HG02678 (cell line): Measurements from ENCODE around the gene SMIM23.

Source experiments
- ATAC-seq: cut with Tn5 transposase; IDR thresholded peaks from one replicate; pipeline ENCODE4 v1.9.1; 2021; ENCODE audit warnings: mild to moderate bottlenecking, moderate library complexity; ENCODE audit not compliant: unreplicated experiment

SMIM23 gene

DNA sequence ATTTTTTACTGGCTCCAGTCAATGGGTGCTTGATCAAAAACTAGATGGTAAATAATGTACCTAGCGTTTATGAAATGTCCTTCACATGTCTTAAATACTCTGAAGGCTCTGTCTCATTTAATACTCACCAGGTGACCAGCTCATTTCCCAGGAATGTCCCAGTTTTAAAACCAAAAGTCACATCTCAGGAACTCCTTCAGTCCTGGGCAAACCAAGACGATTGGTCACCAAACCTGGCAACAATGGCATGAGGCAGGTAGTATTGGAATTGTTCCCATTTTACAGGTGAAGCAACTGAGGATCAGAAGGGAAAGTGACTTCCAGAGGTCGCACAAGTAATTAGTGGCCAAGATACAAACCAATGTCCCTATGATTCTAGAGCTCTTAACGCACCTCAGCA, 27.7 kb downstream of the SMIM23 start:
- no peak for ATAC-seq

DNA sequence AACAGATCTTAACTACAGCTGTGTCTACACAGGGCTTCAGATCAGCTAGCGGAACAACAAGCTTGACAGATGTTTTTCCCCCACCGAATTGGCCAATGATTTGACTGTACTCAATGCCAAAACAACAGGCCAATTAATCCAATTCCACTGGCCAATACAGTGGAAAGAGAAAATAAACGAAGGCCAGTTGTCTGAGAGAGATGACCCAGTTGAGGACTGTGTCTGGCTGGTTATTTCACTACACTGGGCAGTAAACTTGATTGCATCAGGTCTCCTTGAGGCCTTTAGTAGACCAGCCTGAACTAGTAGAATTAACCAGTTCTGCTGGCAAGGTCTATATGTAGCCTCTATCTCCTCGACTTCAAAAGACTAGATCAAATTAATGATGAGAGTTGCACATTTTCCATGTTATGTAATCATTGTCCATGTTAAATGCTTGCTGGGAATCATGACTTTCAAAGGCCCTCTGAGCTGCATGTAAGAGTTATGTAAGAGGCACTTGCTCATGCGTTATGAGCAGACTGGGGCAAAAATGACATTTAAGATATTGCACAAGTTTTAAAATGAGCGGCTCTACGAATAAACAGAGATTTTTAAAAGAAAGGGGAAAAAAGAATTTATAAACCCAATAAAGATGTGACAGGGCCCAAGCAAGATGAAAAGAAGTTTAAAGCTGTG, 28.3 kb downstream of the SMIM23 start:
- ATAC-seq, result no peak

DNA sequence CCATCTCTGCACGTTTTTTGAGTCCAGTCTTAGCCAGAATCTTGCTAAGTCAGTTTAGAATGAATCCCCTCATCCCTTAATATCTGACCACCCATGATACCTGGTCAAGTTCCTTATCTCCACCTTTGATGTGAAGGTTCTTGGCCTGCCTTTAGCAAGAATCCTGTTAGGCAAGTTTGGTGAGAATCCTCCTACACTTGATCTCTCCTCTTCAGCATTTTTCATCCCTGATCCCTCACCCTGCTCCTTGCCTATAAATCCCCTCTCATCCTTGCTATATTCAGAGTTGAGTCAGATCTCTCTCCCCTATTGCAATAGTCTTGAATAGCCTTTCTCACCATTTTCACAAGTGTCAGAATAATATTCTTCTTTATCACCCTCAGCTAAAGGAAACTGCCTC, 31.0 kb downstream of the SMIM23 start:
- no peak for ATAC-seq

DNA sequence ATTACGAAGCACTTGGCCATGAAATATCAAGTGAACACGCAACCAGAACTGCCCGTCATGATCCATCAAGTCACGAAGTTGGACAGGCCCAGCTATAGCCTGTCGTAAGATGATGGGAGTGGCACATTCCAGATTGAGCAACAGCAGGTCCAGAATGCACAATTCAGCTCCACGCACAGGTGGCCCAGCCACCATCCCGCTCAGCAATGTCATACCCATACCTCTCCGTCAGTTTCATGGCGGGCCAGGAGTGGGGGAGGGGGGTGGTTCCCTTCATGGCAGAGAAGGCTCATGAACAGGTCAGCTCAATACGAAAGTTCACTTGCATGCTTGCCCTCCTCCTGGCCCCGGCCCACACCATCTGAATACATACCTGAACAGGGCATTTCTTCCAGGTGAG, 34.9 kb downstream of the SMIM23 start:
- ATAC-seq, result no peak

DNA sequence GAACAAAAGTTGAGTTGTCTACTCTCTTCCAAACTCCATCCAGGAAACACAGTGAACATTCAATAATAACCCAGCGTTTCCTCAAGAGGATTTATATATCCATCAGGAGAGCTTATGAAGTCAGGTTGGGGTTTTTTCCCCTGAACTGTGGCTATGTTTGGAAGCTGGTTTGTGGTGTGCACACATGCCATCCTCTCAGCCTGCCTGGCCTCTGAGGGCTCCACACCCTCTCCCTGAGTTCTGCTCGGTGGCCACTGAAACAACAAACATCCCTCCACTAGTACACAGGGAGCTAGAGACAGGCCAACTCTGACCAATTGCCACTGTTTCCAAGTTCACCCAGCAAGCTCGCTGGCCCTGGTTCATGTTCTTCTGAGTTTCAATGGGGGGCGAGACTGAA, 35.7 kb downstream of the SMIM23 start:
- ATAC-seq, result no peak

DNA sequence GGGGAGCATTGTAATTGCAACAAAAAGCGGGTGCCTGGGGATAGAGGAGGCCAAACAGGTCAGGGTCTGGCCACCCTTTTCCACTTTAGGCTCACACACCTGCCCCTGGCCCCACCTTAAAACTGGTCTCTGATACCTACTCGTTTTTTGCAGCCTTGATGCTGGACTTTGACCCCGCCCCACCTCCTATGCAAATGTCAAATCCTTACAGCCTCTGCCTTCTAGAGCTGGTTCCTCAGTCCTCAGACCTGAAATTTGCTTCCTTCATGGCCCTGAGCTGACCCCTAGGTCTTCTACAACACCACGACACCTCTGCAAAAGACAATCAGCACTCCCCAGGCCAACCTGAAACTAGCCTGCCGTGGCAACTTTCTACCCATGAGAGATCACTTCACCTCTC, 37.7 kb downstream of the SMIM23 start:
- ATAC-seq, result no peak

DNA sequence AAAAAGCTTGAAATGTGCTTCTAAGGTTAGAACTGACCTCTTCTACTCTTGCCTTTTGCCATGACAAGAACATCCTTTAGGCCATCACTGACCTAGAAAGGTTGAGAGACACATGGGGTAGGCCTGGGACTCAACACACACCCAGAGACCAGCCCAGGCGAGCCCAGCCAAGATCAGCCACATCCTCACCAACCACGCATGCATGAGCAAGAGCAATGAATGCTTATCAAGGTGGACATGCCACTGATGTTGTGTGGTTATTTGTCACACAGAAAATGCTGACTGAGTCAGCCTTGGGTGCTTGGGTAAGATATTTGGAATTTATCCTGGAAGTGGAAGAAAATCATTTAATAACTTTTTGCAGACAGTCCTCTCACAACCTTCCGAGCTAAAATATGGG, 39.4 kb downstream of the SMIM23 start:
- ATAC-seq, result no peak

DNA sequence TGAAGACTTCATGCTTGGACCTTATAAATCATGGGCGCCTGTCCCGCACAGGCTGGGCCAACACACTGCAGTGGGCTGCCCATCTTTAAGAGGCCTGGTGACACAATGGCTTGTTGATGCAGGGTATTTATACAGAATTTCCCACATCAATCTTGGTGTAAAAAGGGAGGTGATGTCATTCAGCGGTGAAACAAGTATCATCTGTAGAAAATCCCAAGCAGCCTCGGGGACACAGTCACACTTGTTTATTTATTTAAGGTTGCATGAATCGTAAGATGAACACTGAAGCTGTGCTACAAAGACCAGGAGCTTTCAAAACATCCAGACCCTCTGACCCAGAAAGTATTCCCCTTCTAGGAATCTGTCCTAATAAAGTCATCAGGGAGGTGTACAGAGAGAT, 40.5 kb downstream of the SMIM23 start:
- ATAC-seq, result no peak

DNA sequence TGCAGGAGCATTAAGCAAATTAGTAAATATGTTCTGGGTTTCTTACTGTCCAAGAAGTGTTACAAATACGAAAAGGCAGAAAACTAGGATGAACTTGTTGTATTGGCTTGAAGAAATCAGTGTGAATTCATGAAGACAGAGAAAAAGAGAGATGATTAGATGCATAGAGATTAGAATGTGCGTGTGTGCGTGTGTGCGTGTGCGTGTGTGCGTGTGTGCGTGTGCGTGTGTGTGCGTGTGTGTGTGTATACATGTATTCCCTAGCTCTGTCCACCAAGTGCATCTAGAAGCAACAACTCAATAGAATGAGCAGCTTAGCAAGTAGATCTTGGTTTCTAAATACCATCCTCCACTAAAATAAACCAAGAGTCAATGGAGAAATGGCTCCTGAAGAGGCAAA, 41.5 kb downstream of the SMIM23 start:
- no peak for ATAC-seq

DNA sequence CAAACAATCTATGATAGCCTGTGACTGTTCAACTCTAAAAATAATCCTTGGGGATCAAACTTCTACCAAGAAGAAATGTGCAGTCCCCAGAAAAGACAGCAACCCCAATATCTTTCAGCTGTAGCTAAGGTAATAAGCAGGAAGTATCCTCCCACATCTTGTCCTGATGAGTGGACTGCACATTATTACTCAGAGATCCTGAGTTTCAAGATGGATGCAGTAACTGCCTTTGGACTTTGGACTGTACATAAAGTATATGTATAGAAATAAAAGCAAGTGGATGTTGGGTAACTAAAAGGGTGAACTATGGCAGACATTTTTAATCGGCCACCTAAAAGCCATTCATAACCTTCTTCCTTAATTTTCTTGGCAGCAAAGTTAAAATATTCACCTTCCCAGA, 45.1 kb downstream of the SMIM23 start:
- ATAC-seq, result no peak

DNA sequence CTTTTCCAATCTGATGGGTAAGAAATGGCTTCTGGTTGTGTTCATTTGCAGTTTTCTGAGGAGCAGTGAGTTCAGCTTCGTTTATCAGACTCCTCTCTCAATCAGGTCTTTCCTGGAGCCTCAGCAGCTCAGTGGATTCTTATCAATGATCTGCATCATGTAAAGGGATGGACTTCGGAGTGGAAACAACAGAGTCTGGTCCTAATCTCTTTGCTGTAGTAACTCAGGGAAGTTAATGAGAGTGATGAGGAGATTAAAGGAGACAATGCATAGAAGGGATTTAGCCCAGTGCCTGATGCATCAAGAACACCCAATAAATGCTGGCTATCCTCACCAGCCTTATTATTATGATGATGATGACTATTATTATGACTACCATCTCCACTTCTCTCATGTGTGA, 47.2 kb downstream of the SMIM23 start:
- ATAC-seq, result no peak

DNA sequence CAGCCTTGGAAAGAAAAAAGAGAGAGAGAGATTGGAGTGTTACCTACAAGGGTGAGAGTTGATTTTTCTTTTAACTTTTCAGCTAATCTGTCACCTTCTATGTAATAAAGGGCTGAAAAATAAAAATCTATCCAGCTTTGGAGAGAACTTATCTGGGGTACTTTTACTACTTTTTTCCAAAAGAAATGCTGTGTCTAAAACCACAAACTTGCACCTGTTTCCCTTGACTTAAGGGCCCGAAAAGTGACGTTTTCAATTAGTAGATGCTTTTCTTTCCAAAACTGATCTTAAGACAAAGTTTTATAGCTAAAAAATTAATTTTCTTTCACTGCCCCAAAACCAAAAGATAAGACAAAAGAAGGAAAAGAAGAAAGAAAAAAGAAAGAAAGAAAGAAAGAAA, 48.8 kb downstream of the SMIM23 start:
- no peak for ATAC-seq

DNA sequence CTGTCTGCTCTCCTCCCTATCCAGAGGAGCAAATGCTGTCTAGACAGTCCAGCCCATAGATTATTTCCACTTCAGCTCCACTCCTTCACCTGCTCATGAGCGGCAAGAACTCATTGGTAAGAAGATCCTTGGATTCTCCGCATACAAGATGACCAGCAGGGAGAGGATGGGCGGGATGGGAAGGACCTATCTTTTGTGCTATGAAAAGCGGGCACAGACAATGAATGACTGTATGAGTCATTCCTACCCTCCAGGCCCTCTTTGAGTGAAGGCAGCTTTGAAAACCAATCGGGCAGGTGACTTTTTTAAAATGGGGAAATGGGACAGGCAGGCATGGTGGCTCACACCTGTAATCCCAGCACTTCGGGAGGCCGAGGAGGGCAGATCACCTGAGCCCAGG, 49.4 kb downstream of the SMIM23 start:
- ATAC-seq, result no peak

DNA sequence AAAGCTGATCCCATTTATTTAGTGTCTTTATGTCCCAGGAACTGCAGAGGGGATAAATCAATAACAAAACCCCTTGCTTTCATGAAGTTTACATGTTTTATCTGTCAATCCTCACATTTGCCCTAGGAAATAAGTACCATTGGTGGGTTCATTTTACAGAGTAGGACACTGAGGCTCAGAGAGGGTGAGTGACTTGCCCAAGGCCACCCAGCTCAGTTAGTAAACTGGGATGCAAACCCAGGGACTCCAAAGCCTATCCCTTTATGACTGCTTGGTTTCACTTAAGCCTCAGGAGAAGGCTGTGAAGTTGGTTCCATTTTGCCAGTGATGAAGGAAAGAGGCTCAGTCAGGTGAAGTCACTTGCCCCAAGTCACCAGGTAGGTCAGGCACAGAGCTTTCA, 51.9 kb downstream of the SMIM23 start:
- no peak for ATAC-seq

DNA sequence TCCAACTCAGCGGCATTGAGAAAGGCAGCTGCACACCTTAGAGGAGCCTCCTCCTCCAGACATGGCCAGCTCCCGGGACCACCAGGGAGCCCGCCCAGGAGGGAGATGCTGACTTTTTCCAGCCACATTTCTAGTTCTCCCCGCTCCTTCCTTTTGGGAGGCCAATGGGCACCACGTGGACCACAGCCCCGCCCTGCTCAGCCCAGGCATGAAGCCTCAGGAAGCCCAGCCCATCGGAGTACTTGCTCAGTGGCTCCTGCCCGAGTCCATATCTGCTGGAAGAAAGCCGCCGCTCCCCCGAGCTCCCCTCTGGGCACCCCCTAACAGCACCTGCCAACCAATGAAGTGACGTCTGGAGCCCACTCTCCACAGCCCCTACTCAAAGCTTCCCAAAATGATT, 52.4 kb downstream of the SMIM23 start:
- ATAC-seq, result no peak

DNA sequence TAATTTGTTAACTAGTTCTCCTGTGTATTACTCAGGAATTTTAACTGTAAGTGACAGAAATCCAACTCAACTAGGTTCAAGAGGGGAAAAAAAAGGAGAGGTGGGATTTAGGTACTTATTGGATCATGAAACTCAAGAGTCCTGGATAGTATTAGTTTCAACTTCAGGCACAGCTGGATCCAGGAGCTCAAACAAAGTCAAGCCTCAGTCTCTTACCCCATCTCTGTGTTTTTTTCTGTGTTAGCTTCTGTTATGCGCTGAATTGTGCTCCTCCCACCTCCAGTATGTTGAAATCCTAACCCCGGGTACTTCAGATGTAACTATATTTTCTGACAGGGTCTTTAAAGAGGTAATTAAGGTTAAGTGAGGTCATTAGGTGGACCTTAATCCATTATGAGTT, 53.5 kb downstream of the SMIM23 start:
- ATAC-seq, result no peak

DNA sequence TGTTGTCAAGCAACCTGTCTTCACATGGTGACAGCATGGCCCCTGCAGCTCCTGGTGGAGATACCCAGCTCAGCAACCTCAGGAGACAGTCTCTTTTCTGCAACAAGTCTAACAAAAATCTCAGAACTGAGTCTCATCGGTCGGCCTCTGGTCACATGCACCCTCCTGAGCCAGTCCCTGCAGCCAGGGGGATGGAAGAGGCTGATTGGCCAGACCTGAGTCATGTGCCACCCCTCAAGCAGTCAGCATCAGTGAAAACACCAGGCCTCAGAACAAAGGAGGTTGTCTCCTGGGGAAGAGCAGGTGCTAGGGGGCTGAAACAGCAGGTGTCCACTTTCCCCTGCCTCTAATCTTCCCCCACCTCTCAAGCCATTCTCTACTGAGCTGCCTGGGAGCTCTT, 54.4 kb downstream of the SMIM23 start:
- no peak for ATAC-seq
